ENCODE measurements around the gene THEMIS.

GRCh38 chr6:127748290-127748689, 152.6 kb downstream of the THEMIS start:
- TF ChIP-seq, protein P1, sequence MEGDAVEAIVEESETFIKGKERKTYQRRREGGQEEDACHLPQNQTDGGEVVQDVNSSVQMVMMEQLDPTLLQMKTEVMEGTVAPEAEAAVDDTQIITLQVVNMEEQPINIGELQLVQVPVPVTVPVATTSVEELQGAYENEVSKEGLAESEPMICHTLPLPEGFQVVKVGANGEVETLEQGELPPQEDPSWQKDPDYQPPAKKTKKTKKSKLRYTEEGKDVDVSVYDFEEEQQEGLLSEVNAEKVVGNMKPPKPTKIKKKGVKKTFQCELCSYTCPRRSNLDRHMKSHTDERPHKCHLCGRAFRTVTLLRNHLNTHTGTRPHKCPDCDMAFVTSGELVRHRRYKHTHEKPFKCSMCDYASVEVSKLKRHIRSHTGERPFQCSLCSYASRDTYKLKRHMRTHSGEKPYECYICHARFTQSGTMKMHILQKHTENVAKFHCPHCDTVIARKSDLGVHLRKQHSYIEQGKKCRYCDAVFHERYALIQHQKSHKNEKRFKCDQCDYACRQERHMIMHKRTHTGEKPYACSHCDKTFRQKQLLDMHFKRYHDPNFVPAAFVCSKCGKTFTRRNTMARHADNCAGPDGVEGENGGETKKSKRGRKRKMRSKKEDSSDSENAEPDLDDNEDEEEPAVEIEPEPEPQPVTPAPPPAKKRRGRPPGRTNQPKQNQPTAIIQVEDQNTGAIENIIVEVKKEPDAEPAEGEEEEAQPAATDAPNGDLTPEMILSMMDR (IDR thresholded peaks at IDR 0.05) = no peak
- no peak for TF ChIP-seq POLR2A (IDR thresholded peaks at IDR 0.05)
- TF ChIP-seq POLR2AphosphoS5 (IDR thresholded peaks at IDR 0.05; ENCODE audit: insufficient read depth in 1 of 2, low read depth in 1 of 2) = no peak
